Measurements from ENCODE around the gene SLC30A10.
"Not testable (repeated sequence)": the region's sequence is repeated elsewhere in the genome, so short reads cannot be mapped to it uniquely, and the experiment has no call there.

SLC30A10 gene

GRCh38 chr1:219891846-219892245 is 36.5 kb downstream of the SLC30A10 start:
- not testable (repeated sequence) for DNase-seq (ENCODE audit: low read depth in 3 of 3)

GRCh38 chr1:219888667-219889066 is 39.7 kb downstream of the SLC30A10 start:
- DNase-seq (ENCODE audit: low read depth in 3 of 3), result not testable (repeated sequence)

DNA sequence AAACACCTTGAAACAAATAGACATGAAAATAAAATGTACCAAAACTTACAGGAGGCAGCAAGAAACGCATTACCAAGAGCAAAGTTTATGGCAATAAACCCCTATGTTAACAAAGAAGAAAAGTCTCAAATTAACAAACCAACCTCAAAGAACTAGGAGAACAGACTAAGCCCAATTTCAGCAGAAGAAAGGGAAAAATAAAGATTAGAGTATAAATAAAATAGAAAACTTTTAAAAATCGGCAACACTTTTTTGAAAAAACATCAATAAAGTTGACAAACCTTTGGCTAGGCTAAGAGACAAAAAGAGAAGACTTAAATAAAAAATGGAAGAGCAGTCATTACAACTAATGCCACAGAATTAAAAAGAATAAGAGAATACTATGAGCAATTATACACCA is 42.7 kb downstream of the SLC30A10 start:
- no peak for DNase-seq (ENCODE audit: low read depth in 3 of 3)

DNA sequence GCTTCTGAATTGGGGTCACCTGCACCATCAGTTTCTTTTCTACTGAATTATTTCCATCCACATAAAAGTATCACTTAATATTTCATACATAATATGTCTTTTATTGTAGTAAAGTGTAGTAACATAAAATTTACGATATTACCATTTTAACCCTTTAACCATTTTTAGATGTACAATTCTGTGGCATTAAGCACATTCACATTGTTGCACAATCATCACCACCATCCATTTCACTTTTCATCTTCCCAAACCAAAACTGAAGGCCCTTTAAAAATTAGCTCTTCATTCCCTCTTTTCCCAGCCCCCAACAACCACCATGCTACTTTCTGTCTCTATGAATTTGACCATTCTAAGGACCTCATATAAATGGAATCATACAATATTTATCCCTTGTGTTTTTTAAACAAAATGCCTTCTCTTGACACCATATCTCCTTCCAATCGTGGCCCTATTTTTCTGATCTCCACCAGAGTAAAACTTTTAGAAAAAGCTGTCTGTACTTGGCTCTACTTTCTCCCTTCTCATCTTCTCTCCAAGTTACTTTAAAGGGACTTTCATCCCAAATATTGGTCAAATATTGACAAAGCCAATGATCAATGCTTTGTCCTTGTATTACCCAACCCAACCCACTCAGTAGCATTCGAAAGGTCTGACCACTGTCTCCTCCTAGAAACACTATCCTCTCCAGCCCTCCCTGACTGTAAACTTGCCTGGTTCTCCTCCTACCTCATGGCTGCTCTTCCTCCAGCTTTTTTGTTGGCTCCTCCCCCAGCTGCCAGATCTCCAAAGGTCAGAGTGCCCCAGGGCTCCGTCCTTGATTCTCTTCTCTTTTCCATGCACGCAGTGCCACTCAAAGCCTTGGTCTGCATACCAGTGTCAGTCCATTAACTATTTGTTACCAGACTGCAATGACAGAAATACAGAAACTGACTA is 44.7 kb downstream of the SLC30A10 start:
- no peak for DNase-seq (ENCODE audit: low read depth in 3 of 3)

GRCh38 chr1:219882755-219883154 is 45.6 kb downstream of the SLC30A10 start:
- no peak for DNase-seq (ENCODE audit: low read depth in 3 of 3)

GRCh38 chr1:219882096-219882495 is 46.3 kb downstream of the SLC30A10 start:
- no peak for DNase-seq (ENCODE audit: low read depth in 3 of 3)

DNA sequence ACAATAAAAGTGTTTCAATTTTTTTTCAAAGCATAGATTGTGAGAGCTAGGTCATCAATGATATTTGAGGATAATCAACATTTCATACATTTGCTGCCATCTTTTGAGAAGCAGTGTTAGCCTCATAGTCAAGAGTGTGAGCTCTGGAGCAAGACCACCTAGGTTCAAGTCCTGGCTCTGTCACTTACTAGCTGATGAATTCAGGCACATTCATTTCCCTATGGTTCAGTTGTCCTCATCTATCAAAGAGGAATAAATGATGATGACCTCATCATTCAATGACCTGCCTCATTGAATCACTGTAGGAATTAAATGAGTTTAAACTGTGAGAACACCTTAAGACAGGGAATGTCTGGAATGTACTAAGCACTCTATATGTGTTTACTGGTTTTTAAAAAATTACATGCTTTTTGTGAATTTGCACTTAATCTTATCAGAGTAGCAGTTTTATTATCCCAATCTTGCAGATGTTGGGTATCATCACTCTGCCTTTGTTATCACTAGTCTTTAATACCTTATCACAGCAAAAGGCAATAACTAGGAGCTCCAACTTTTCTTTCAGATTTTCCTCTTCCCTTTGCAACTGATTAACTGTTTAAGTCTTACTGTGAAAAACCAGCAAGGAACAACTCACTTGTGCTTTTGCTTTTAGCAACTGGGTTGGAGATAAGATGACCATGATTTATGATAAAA is 47.4 kb downstream of the SLC30A10 start:
- DNase-seq (ENCODE audit: low read depth in 3 of 3), result no peak

- no peak for DNase-seq (ENCODE audit: low read depth in 3 of 3)
Observed at GRCh38 chr1:219876798-219877209, 51.6 kb downstream of the SLC30A10 start.

DNA sequence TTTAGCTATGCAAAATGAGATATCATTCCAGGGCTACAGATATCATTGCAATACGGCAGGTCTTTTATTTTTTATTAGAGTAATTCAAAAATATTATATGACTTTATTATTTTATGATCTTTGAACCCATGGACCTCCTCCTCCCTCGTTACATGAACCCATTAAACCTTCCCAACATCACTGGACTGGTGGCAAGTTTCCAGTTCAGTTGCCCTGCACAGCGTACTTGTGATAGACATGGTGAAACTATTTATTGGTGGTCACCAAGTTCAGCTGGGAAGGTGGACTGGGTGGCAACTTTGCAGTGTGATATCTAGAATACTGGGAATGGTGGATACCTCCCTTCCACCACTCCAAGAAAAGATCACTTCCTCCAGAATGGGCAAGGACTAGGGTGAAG is 52.5 kb downstream of the SLC30A10 start:
- no peak for DNase-seq (ENCODE audit: low read depth in 3 of 3)

- not testable (repeated sequence) for DNase-seq (ENCODE audit: low read depth in 3 of 3)
Observed at GRCh38 chr1:219872538-219872937, 55.8 kb downstream of the SLC30A10 start.

- no peak for DNase-seq (ENCODE audit: low read depth in 3 of 3)
Observed at GRCh38 chr1:219871427-219872057, 56.8 kb downstream of the SLC30A10 start.

DNA sequence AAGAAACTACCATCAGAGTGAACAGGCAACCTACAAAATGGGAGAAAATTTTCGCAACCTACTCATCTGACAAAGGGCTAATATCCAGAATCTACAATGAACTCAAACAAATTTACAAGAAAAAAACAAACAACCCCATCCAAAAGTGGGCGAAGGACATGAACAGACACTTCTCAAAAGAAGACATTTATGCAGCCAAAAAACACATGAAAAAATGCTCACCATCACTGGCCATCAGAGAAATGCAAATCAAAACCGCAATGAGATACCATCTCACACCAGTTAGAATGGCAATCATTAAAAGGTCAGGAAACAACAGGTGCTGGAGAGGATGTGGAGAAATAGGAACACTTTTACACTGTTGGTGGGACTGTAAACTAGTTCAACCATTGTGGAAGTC is 59.7 kb downstream of the SLC30A10 start:
- DNase-seq (ENCODE audit: low read depth in 3 of 3), result not testable (repeated sequence)
